Spinal cord (tissue), 10 donors: ENCODE measurements around the gene MAPK8IP1. TPM values are rescaled to one million over a fixed set of nuclear protein-coding genes. Genes with fewer than 3 reads are reported as not detected.

ENCODE experiments used
- DNase-seq, 6 donors: peaks; one replicate each; pipeline versions ENCODE4 v3.0.0 to v3.0.0-alpha.2; 2013 to 2015; ENCODE audit warnings: low spot score in 6 of 6, low read depth in 4 of 6
- H3K27ac ChIP-seq: one replicate; pipeline ENCODE4 v1.5.1; 2013; ENCODE audit warnings: low read depth, low read length, control low read depth
- H3K27me3 ChIP-seq: one replicate; pipeline ENCODE4 v1.6.1; 2013; ENCODE audit warnings: low read length; ENCODE audit not compliant: control insufficient read depth, insufficient read depth
- H3K36me3 ChIP-seq: one replicate; pipeline ENCODE4 v1.6.1; 2013; ENCODE audit warnings: low read length; ENCODE audit not compliant: control insufficient read depth, insufficient read depth
- H3K4me1 ChIP-seq: one replicate; pipeline ENCODE4 v1.6.1; 2013; ENCODE audit warnings: low read length; ENCODE audit not compliant: control insufficient read depth, insufficient read depth
- H3K4me3 ChIP-seq: one replicate; pipeline ENCODE4 v1.5.1; 2013; ENCODE audit warnings: low read depth, low read length, control low read depth
- H3K9me3 ChIP-seq: one replicate; pipeline ENCODE4 v1.6.1; 2013; ENCODE audit warnings: low read length; ENCODE audit not compliant: control insufficient read depth, insufficient read depth
- WGBS: methylation state at CpG from one replicate; pipeline ENCODE4 v1.1.5; 2013; ENCODE audit warnings: missing lambda C conversion rate; ENCODE audit not compliant: insufficient coverage; 5-methylcytosine and 5-hydroxymethylcytosine counted together
- polyA plus RNA-seq, 2 donors: library from polyadenylated mRNA; unstranded; fragments of 120-200 nt; gene quantifications; one replicate each; pipeline ENCODE4 v1.2.1, GENCODE V29; 2013; ENCODE audit not compliant: insufficient read length in 2 of 2
- total RNA-seq, 2 donors: library from RNA; depleted of rRNA in 1 of 2; stranded (reverse); fragments of 120-200 nt in 1 of 2; fragments of >200 nt in 1 of 2; gene quantifications; one replicate each; pipeline versions ENCODE4 v1.2.3 to v1.2.4, GENCODE V29; 2013 to 2014
- donor health status: healthy.

The MAPK8IP1 gene
- total and polyA plus RNA-seq, 4 donors = 77.4 to 269 (median 184) TPM

DNA sequence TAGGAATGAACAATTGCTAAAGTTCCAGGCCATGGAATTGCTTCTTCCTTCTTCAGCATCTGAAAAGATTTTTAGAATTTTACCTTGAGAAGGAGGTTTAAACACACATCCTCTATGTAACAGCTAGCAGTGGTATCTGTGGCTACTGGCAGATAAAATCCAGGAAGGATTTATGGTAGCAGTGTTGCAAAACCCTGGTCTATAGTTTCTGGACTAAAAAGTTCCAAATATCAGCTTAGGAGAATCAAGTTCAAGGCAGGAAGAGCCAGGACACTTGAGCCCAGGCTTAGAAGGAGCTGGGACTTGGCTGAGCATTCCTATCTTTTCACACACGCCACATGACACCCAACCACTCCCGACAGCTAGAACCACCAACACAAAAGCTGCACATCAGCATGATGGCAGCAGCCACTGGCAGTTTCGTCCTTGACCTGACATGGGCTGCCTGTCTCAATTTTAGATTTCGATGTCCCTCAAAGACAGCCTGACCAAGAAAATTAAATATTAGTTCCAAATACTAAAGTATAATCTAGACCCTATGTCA lies 51.1 kb downstream of the MAPK8IP1 start:
- peaks cover 35% of the 10 kb centered on the region for H3K36me3 ChIP-seq
- no peaks in the 10 kb centered on the region for H3K27me3 ChIP-seq
- no peak overlapping the region for H3K4me3 ChIP-seq
- DNase-seq = no peak
- H3K4me1 ChIP-seq = peaks cover 18% of the 10 kb centered on the region
- 94% methylated on average over 4 of the region's 4 CpGs for WGBS
- no peaks in the 10 kb centered on the region for H3K9me3 ChIP-seq
- no peak overlapping the region for H3K27ac ChIP-seq

DNA sequence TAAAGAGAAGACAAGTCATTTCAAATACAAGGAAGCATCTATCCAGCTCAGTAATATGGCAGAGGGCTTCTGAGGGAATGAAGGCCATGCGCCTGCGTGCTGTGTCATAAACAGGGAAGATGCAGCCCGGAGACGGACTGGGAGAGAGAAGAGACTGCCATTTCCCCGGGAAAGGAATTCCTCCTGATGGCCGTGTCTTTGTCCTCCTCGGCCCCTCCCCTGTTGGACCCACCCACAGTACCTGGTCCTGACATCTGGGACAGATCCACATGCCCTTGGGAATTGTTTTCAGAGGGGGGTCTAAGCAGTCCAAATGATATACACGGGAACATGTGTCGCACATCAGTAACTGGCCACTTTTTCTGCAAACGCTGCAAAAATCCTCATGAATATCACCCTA lies 52.5 kb downstream of the MAPK8IP1 start:
- 84% methylated on average over 4 of the region's 10 CpGs for WGBS
- H3K36me3 ChIP-seq = peaks cover 27% of the 10 kb centered on the region
- DNase-seq = no peak
- no peak overlapping the region for H3K27ac ChIP-seq
- peaks cover 14% of the 10 kb centered on the region for H3K4me1 ChIP-seq
- no peak overlapping the region for H3K4me3 ChIP-seq
- H3K27me3 ChIP-seq = no peaks in the 10 kb centered on the region
- H3K9me3 ChIP-seq = no peaks in the 10 kb centered on the region

DNA sequence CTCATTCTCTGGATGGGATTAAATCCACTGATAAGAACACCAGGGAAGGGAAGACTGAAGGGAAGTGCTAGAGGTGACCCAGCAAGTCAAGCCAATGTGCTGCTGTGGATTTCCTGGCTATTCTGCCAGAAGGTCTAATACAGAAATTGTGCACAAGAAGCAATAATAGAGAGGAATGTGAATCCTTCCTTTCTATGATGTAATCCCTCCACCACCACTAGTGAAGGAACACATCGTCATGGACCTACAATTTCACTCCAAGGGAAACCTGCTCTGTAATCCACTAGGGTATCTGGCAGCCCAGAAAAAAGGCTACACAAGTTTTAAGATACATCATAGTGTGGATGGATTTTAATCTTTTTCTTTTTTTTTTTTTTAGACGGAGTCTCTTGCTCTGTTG lies 54.4 kb downstream of the MAPK8IP1 start:
- no peaks in the 10 kb centered on the region for H3K9me3 ChIP-seq
- H3K4me3 ChIP-seq = no peak overlapping the region
- H3K27me3 ChIP-seq = no peaks in the 10 kb centered on the region
- no peak overlapping the region for H3K27ac ChIP-seq
- DNase-seq = no peak
- no CpG with 5 or more reads among the region's 2 CpGs for WGBS
- peaks cover 25% of the 10 kb centered on the region for H3K36me3 ChIP-seq
- no peaks in the 10 kb centered on the region for H3K4me1 ChIP-seq

- WGBS = 87% methylated on average over 2 of the region's 4 CpGs
Measured at GRCh38 chr11:45941285-45941684, 55.8 kb downstream of the MAPK8IP1 start.

GRCh38 chr11:45942381-45942780 lies 56.9 kb downstream of the MAPK8IP1 start:
- Histone ChIP-seq H3K9me3 (no peaks in the 10 kb centered on the region), H3K27me3 (no peaks in the 10 kb centered on the region), H3K36me3 (peaks cover 26% of the 10 kb centered on the region), H3K27ac (no peak overlapping the region), H3K4me3 (no peak overlapping the region), H3K4me1 (no peaks in the 10 kb centered on the region)
- WGBS = 83% methylated on average over 1 of the region's 4 CpGs
- DNase-seq = no peak

More at GRCh38 chr11:45941285-45941684, 55.8 kb downstream of the MAPK8IP1 start:
- H3K36me3 ChIP-seq = peaks cover 24% of the 10 kb centered on the region
- no peaks in the 10 kb centered on the region for H3K4me1 ChIP-seq
- H3K27me3 ChIP-seq = no peaks in the 10 kb centered on the region
- H3K9me3 ChIP-seq = no peaks in the 10 kb centered on the region
- peak in 1 of 6 donors; percentile 43 for DNase-seq
- no peak overlapping the region for H3K27ac ChIP-seq
- no peak overlapping the region for H3K4me3 ChIP-seq

DNA sequence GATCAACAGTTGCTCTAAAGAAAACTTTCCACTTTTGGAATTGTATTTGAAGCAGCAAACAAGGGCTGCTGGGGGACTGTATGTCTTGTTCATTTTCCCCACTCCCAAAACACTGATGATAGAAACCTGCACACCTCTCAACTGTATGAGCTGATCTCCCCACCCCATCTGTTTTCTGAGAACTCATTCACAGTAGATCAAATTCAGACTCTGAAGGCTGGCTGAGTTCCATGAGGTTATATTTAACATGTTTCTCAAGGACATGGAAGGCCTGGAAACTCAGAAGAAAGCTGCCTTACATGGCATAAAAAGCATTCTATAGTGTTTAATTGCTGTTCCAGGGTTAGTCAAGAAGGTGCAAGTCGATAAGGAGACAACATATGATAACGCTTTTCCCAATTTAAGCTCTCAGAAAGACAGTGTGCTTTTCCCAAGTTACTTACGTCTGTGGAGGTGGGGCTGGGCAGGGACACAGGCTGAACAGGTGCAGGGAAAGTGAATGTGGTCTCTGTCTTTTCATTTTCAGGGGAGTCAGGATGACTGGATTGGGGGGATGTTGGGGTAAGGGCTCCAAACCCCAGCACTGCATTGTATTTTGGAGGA lies 60.0 kb downstream of the MAPK8IP1 start:
- peaks cover 8% of the 10 kb centered on the region for H3K4me1 ChIP-seq
- peaks cover 25% of the 10 kb centered on the region for H3K36me3 ChIP-seq
- H3K27ac ChIP-seq = no peak overlapping the region
- 87% methylated on average over 3 of the region's 3 CpGs for WGBS
- H3K4me3 ChIP-seq = no peak overlapping the region
- H3K9me3 ChIP-seq = no peaks in the 10 kb centered on the region
- no peaks in the 10 kb centered on the region for H3K27me3 ChIP-seq
- DNase-seq = peak in 1 of 6 donors; percentile 45

GRCh38 chr11:45947885-45948284 lies 62.4 kb downstream of the MAPK8IP1 start:
- Histone ChIP-seq H3K9me3 (no peaks in the 10 kb centered on the region), H3K4me1 (peaks cover 8% of the 10 kb centered on the region), H3K27ac (peak overlapping the region; percentile 78), H3K27me3 (no peaks in the 10 kb centered on the region), H3K36me3 (peaks cover 25% of the 10 kb centered on the region), H3K4me3 (no peak overlapping the region)
- no CpG with 5 or more reads among the region's 1 CpG for WGBS
- peak in 1 of 6 donors; percentile 72 for DNase-seq

GRCh38 chr11:45948356-45948755 lies 62.9 kb downstream of the MAPK8IP1 start:
- no peaks in the 10 kb centered on the region for H3K9me3 ChIP-seq
- H3K4me3 ChIP-seq = no peak overlapping the region
- no peaks in the 10 kb centered on the region for H3K27me3 ChIP-seq
- WGBS = 13% methylated on average over 3 of the region's 3 CpGs
- H3K27ac ChIP-seq = peak overlapping the region; percentile 78
- H3K4me1 ChIP-seq = peaks cover 8% of the 10 kb centered on the region
- peaks cover 20% of the 10 kb centered on the region for H3K36me3 ChIP-seq
- peak in 4 of 6 donors; percentile 52 to 87 (median 74) for DNase-seq

GRCh38 chr11:45949992-45950407 lies 64.5 kb downstream of the MAPK8IP1 start:
- DNase-seq = peak in 1 of 6 donors; percentile 58
- no peak overlapping the region for H3K4me3 ChIP-seq
- H3K9me3 ChIP-seq = no peaks in the 10 kb centered on the region
- H3K36me3 ChIP-seq = peaks cover 14% of the 10 kb centered on the region
- no peaks in the 10 kb centered on the region for H3K27me3 ChIP-seq
- H3K27ac ChIP-seq = no peak overlapping the region
- H3K4me1 ChIP-seq = peaks cover 8% of the 10 kb centered on the region
- WGBS = 58% methylated on average over 1 of the region's 1 CpG
